ENCODE data around the gene CC2D1B. TPM values are rescaled to one million over a fixed set of nuclear protein-coding genes. Genes with fewer than 3 reads are reported as not detected.

The CC2D1B gene
- total RNA-seq, 3 donors from 2014 or later: 25.2 to 33.1 (median 33.1) TPM

DNA sequence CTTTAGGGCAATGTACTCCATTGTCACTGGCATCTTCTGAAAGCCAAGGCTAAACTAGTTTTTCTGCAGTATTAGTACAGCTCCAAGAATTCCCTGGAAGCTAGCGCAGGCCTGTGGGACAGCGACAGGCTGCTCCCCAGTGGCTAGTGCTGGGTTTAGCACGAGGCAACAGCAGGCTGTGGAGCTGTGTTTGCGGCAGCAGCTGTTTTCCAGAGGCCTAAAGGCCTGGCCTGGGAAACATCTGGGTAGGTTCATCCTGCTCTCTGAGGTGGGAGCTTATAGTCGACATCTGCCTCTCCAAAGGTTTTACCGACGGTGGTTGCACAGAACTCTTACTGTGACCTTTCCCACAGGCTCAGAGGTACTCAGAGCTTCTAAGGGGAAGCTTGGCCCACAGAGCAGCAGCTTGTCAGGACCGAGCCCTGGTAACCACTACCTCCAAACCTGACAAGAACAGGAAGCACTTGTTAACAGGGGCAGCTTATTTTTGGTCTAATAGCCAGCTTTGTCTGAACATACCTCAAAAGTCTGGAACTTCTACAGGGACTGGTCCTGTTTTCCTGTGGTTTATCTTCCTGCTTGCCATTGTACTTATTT lies 17.2 kb downstream of the CC2D1B start:
- DNase-seq (ENCODE audit: low spot score in 2 of 2): peak in 1 of 2 donors; percentile 43
- peaks cover 5% of the 10 kb centered on the region for H3K36me3 ChIP-seq
- peak overlapping the region; percentile 39 to 42 for H3K27ac ChIP-seq
- no peak overlapping the region for H3K4me3 ChIP-seq
- no peaks in the 10 kb centered on the region for H3K4me1 ChIP-seq
- intact Hi-C loops (cut with DNase I; ENCODE audit: low total_unique reads): no loop called here
- TF ChIP-seq CTCF (IDR thresholded peaks at IDR 0.05) (peak in 1 of 3 donors; percentile 25), POLR2AphosphoS5 (IDR thresholded peaks at IDR 0.05) (no peak), POLR2A (IDR thresholded peaks at IDR 0.05) (no peak)
- no peaks in the 10 kb centered on the region for H3K27me3 ChIP-seq
- H3K9me3 ChIP-seq: no peaks in the 10 kb centered on the region

DNA sequence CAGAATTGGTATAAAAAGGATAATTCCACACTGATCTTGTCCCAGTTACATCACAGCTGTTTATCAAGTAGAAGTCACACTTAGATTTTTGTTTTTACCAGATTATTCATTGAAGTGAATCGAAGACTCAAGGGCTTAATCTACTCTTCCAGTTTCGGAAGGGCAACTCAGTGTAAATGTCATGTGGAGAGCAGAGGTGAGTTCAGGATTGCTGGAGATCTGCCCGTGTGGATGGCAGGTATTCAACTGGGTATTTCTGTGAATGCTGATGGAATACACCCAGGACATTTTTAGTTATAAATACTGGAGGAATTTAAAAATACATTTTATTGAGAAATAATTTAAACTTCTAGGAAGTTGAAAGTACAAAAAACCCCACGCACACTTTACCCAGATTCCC lies 19.4 kb downstream of the CC2D1B start:
- Histone ChIP-seq H3K9me3 (no peaks in the 10 kb centered on the region), H3K4me1 (no peaks in the 10 kb centered on the region), H3K27me3 (no peaks in the 10 kb centered on the region), H3K27ac (no peak overlapping the region), H3K36me3 (no peaks in the 10 kb centered on the region), H3K4me3 (no peak overlapping the region)
- TF ChIP-seq CTCF (IDR thresholded peaks at IDR 0.05): no peak
- TF ChIP-seq POLR2A (IDR thresholded peaks at IDR 0.05): no peak
- TF ChIP-seq POLR2AphosphoS5 (IDR thresholded peaks at IDR 0.05): no peak
- intact Hi-C loops (cut with DNase I; ENCODE audit: low total_unique reads): no loop called here
- peak in 1 of 2 donors; percentile 8 for DNase-seq (ENCODE audit: low spot score in 2 of 2)

DNA sequence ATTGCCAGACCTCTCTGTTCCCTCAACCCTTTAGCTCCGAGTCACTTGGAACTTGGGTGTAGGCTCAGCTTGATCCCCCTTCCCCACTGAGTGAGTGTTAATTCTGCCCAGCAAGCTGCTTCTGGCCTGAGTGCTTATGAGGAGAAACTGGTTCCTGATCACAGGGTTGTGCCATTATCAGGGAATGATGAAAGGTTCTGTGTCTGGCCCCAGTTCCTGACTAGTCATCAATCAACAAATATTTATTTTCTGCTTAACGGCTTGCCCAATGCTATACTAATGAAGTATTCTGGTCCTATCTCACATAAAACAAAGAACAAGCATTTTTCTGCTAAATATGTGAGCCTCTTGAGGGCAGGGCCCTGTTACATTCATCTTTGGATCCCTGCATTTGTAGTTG lies 20.8 kb downstream of the CC2D1B start:
- Histone ChIP-seq H3K36me3 (no peaks in the 10 kb centered on the region), H3K4me1 (no peaks in the 10 kb centered on the region), H3K4me3 (no peak overlapping the region), H3K27me3 (no peaks in the 10 kb centered on the region), H3K9me3 (no peaks in the 10 kb centered on the region), H3K27ac (no peak overlapping the region)
- intact Hi-C loops (cut with DNase I; ENCODE audit: low total_unique reads): no loop called here
- no peak for TF ChIP-seq POLR2AphosphoS5 (IDR thresholded peaks at IDR 0.05)
- no peak for TF ChIP-seq CTCF (IDR thresholded peaks at IDR 0.05)
- no peak for TF ChIP-seq POLR2A (IDR thresholded peaks at IDR 0.05)
- peak in 1 of 2 donors; percentile 6 for DNase-seq (ENCODE audit: low spot score in 2 of 2)

DNA sequence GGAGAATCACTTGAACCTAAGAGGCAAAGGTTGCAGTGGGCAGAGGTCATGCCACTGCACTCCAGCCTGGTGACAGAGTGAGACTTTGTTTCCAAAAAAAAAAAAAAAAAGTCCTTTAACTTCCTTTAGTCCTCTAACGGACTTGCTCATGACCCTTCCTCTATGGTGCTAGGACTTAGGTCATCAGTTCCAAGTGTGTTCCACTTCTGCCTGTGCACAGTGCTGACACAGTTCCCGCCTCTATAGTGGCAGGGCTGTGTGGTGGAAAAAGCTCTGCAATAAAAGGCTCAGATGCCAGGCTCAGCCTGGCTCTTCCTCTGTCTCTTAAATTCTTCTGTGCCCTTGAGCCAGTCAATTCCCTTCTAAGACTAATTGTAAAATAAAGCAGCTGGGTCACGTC lies 22.0 kb downstream of the CC2D1B start:
- no peak for DNase-seq (ENCODE audit: low spot score in 2 of 2)
- intact Hi-C loops (cut with DNase I; ENCODE audit: low total_unique reads): loop anchor here (5.0 kb wide), 1 partner anchor 533 kb away; no protein-coding TSS in a partner anchor
- no peak overlapping the region for H3K4me3 ChIP-seq
- no peaks in the 10 kb centered on the region for H3K4me1 ChIP-seq
- H3K9me3 ChIP-seq: no peaks in the 10 kb centered on the region
- no peaks in the 10 kb centered on the region for H3K36me3 ChIP-seq
- no peaks in the 10 kb centered on the region for H3K27me3 ChIP-seq
- no peak overlapping the region for H3K27ac ChIP-seq
- TF ChIP-seq POLR2AphosphoS5 (IDR thresholded peaks at IDR 0.05) (no peak), POLR2A (IDR thresholded peaks at IDR 0.05) (no peak), CTCF (IDR thresholded peaks at IDR 0.05) (no peak)

GRCh38 chr1:52341655-52342260 lies 24.2 kb downstream of the CC2D1B start:
- TF ChIP-seq POLR2AphosphoS5 (IDR thresholded peaks at IDR 0.05) (no peak), POLR2A (IDR thresholded peaks at IDR 0.05) (no peak), CTCF (IDR thresholded peaks at IDR 0.05) (no peak)

More at GRCh38 chr1:52341655-52342260, 24.2 kb downstream of the CC2D1B start:
- DNase-seq (ENCODE audit: low spot score in 2 of 2): peak in 1 of 2 donors; percentile 2
- intact Hi-C loops (cut with DNase I; ENCODE audit: low total_unique reads): loop anchor here (5.0 kb wide), 1 partner anchor 536 kb away; no protein-coding TSS in a partner anchor
- Histone ChIP-seq H3K27me3 (no peaks in the 10 kb centered on the region), H3K36me3 (no peaks in the 10 kb centered on the region), H3K4me3 (no peak overlapping the region), H3K9me3 (no peaks in the 10 kb centered on the region), H3K27ac (no peak overlapping the region), H3K4me1 (no peaks in the 10 kb centered on the region)

Measured in breast epithelium (tissue), 4 donors.